HEK293 (cell line): ENCODE results near the gene EPN1.

Source experiments
- CTCF ChIA-PET: fragments of 350-600 bp; formaldehyde crosslinking; extraction: SDS; loops from one replicate; lab custom pipeline; 2021; ENCODE audit warnings: antibody characterized with exemption; lab: Yijun Ruan, JAX
- POLR2A ChIA-PET: fragments of 300-600 bp; formaldehyde crosslinking; extraction: SDS; loops from one replicate; lab custom pipeline; 2020; ENCODE audit warnings: antibody characterized with exemption, inconsistent platforms; lab: Yijun Ruan, JAX
- H3K27ac ChIP-seq: fragments of 200-500 bp; sonication (Bioruptor generic); 2 replicates; pipeline ENCODE4 v1.5.1; 2014; ENCODE audit warnings: low read depth, low read length, control low read depth, inconsistent platforms; ENCODE audit errors: extremely low read depth
- H3K36me3 ChIP-seq, 2 experiments: fragments of 200-500 bp in 1 of 2; sonication (Bioruptor generic) in 1 of 2; 1 replicate in 1 of 2; 2 replicates in 1 of 2; pipeline ENCODE4 v1.5.1; 2014 to 2017; ENCODE audit warnings: inconsistent platforms in 2 of 2, low read length in 2 of 2; ENCODE audit not compliant: control insufficient read depth in 2 of 2, insufficient read depth in 1 of 2
- H3K4me1 ChIP-seq: fragments of 200-500 bp; sonication (Bioruptor generic); 2 replicates; pipeline ENCODE4 v1.5.1; 2014; ENCODE audit warnings: mild to moderate bottlenecking, low read length, inconsistent platforms; ENCODE audit not compliant: control insufficient read depth, insufficient read depth
- H3K4me3 ChIP-seq: 2 replicates; pipeline ENCODE4 v1.5.1; 2011; ENCODE audit warnings: low read depth, mild to moderate bottlenecking, control low read depth, low read length, moderate library complexity
- H3K9me3 ChIP-seq: fragments of 200-500 bp; sonication (Bioruptor generic); 2 replicates; pipeline ENCODE4 v1.5.1; 2014; ENCODE audit warnings: low read depth, low read length, inconsistent platforms; ENCODE audit not compliant: control insufficient read depth, insufficient read depth
- AEBP2 ChIP-seq: fragments of 450-650 bp; formaldehyde crosslinking; IDR thresholded peaks from 2 replicates; pipeline ENCODE4 v1.5.1; 2016; ENCODE audit warnings: missing biosample characterization, missing genetic modification characterization, borderline replicate concordance
- PBX3 ChIP-seq: sonication (generic); formaldehyde crosslinking; IDR thresholded peaks from 2 replicates; pipeline ENCODE4 v1.8.1; 2022; ENCODE audit warnings: mild to moderate bottlenecking, moderate library complexity, missing genetic modification reagents
- SP2 ChIP-seq: fragments of 450-650 bp; formaldehyde crosslinking; IDR thresholded peaks from 2 replicates; pipeline ENCODE4 v1.5.1; 2016; ENCODE audit warnings: missing biosample characterization, missing genetic modification characterization
- ZBTB17 ChIP-seq: fragments of 450-650 bp; formaldehyde crosslinking; IDR thresholded peaks from 2 replicates; pipeline ENCODE4 v1.5.1; 2016; ENCODE audit warnings: missing biosample characterization, missing genetic modification characterization
- ZNF114 ChIP-seq: fragments of 450-650 bp; formaldehyde crosslinking; IDR thresholded peaks from 2 replicates; pipeline ENCODE4 v1.5.0; 2017; ENCODE audit warnings: missing biosample characterization, missing genetic modification characterization
- ZNF223 ChIP-seq: fragments of 450-650 bp; formaldehyde crosslinking; IDR thresholded peaks from 2 replicates; pipeline ENCODE4 v1.5.1; 2016; ENCODE audit warnings: missing biosample characterization, missing genetic modification characterization
- ZNF280D ChIP-seq: fragments of 450-650 bp; formaldehyde crosslinking; IDR thresholded peaks from 2 replicates; pipeline ENCODE4 v1.5.1; 2016; ENCODE audit warnings: missing biosample characterization, missing genetic modification characterization
- ZNF335 ChIP-seq: fragments of 450-650 bp; formaldehyde crosslinking; conservative IDR thresholded peaks from 2 replicates; pipeline ENCODE4 v1.5.1; 2016; ENCODE audit warnings: missing biosample characterization, missing genetic modification characterization
- ZNF391 ChIP-seq: fragments of 450-650 bp; formaldehyde crosslinking; IDR thresholded peaks from 2 replicates; pipeline ENCODE4 v1.5.1; 2016; ENCODE audit warnings: low read depth, missing biosample characterization, missing genetic modification characterization, borderline replicate concordance
- ZNF398 ChIP-seq: fragments of 450-650 bp; formaldehyde crosslinking; IDR thresholded peaks from 2 replicates; pipeline ENCODE4 v1.5.1; 2017; ENCODE audit warnings: missing biosample characterization, missing genetic modification characterization
- ZNF571 ChIP-seq: fragments of 450-650 bp; formaldehyde crosslinking; IDR thresholded peaks from 2 replicates; pipeline ENCODE4 v1.5.0; 2017; ENCODE audit warnings: missing biosample characterization, missing genetic modification characterization
- ZNF747 ChIP-seq: fragments of 450-650 bp; formaldehyde crosslinking; IDR thresholded peaks from 2 replicates; pipeline ENCODE4 v1.5.1; 2016; ENCODE audit warnings: missing biosample characterization, missing genetic modification characterization

EPN1 gene

GRCh38 chr19:55673889-55674288 lies 1.1 kb upstream of the EPN1 start:
- TF ChIP-seq SP2 (tag by site-specific recombination) (peak; percentile 18; the same call in 1 of the 2 replicates), ZNF391 (tag by site-specific recombination) (no peak), ZNF280D (tag by site-specific recombination) (no peak), AEBP2 (tag by site-specific recombination) (no peak), ZNF398 (peak; percentile 46), ZBTB17 (0 out of 2 replicates have a peak, but pooled peaks have one; percentile 4)
- Histone ChIP-seq H3K4me1 (peaks cover 19% of the 10 kb centered on the region), H3K4me3 (peak overlapping the region; percentile 99), H3K9me3 (no peaks in the 10 kb centered on the region), H3K36me3 (peaks cover 18 to 59% of the 10 kb centered on the region in 2 experiments; a peak in 2 of 3 replicates), H3K27ac (peak overlapping the region; percentile 82)
- ChIA-PET CTCF (interaction anchor here (1.3 to 1.8 kb wide), 2 partner anchors 19 to 26 kb away, joined by 5 to 9 read pairs; partner anchors contain the start of gene CCDC106), POLR2A (interaction anchor here (1.6 to 2.6 kb wide), 3 partner anchors 19 to 30 kb away, joined by 4 to 12 read pairs (median 5); partner anchors contain the start of genes U2AF2 and ZNF581)

- H3K4me1 ChIP-seq: peaks cover 19% of the 10 kb centered on the region
- ChIA-PET POLR2A (interaction anchor here (0.6 to 2.6 kb wide), 4 partner anchors 18 to 30 kb away, joined by 3 to 12 read pairs (median 4); partner anchors contain the start of genes U2AF2 and ZNF581), CTCF (interaction anchor here (0.6 to 1.8 kb wide), 2 partner anchors 20 to 188 kb away, joined by 3 to 9 read pairs; no protein-coding TSS in a partner anchor)
- TF ChIP-seq ZNF223 (tag by site-specific recombination) (no peak), ZNF747 (no peak), ZNF114 (no peak), PBX3 (no peak), ZNF571 (tag by site-specific recombination) (no peak), ZNF335 (tag by site-specific recombination) (peak; percentile 75)
- no peaks in the 10 kb centered on the region for H3K9me3 ChIP-seq
- peak overlapping the region; percentile 99 for H3K4me3 ChIP-seq
- peaks cover 18 to 59% of the 10 kb centered on the region in 2 experiments; a peak in 2 of 3 replicates for H3K36me3 ChIP-seq
- H3K27ac ChIP-seq: peak overlapping the region; percentile 82
These were observed 576 bp upstream of the EPN1 start for GRCh38 chr19:55674459-55674840.
